Effector memory CD4-positive, alpha-beta T cell (primary cell): Measurements from ENCODE around the gene TP53TG5.

Source experiments
- DNase-seq, 3 donors: peaks; one replicate each; pipeline ENCODE4 v3.0.0-alpha.2; 2020
- H3K27ac ChIP-seq: 2 replicates; pipeline ENCODE4 v1.7.0; 2013; ENCODE audit warnings: mild to moderate bottlenecking, low read length, moderate library complexity; ENCODE audit not compliant: insufficient read depth, poor library complexity, severe bottlenecking
- H3K27me3 ChIP-seq: replicated peaks from 2 replicates; pipeline ENCODE4 v1.7.0; 2013; ENCODE audit warnings: mild to moderate bottlenecking, low read length; ENCODE audit not compliant: insufficient read depth, control insufficient read depth, poor library complexity, severe bottlenecking
- H3K36me3 ChIP-seq: 2 replicates; pipeline ENCODE4 v1.7.0; 2013; ENCODE audit warnings: mild to moderate bottlenecking, low read length, moderate library complexity; ENCODE audit not compliant: control insufficient read depth, insufficient read depth
- H3K4me1 ChIP-seq: 2 replicates; pipeline ENCODE4 v1.7.0; 2013; ENCODE audit warnings: low read length, mild to moderate bottlenecking; ENCODE audit not compliant: control insufficient read depth, insufficient read depth, poor library complexity, severe bottlenecking
- H3K4me3 ChIP-seq: 2 replicates; pipeline ENCODE4 v1.7.0; 2013; ENCODE audit warnings: low read length, low read depth, mild to moderate bottlenecking; ENCODE audit not compliant: insufficient read depth, poor library complexity, severe bottlenecking
- H3K9me3 ChIP-seq: 2 replicates; pipeline ENCODE4 v1.7.0; 2013; ENCODE audit warnings: mild to moderate bottlenecking, low read length, moderate library complexity; ENCODE audit not compliant: control insufficient read depth

The TP53TG5 gene

GRCh38 chr20:45367126-45367525 lies 11.0 kb downstream of the TP53TG5 start:
- peaks cover 32% of the 10 kb centered on the region for H3K4me1 ChIP-seq
- H3K27ac ChIP-seq, result no peak overlapping the region

DNA sequence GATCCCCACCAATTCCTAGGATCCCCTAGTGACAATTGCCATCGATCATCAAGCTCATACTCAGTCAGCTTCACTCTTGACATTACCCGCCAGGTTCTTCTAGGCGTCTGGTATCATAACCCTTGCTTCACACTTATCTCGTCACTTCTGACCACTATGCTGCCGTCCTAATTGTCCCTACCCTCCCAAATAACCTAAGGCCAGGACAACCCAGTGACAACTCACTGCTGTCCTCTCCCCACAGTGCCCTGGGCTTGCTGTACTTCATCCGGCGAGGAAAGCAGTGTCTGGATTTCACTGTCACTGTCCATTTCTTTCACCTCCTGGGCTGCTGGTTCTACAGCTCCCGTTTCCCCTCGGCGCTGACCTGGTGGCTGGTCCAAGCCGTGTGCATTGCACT lies 11.5 kb downstream of the TP53TG5 start:
- Histone ChIP-seq H3K4me3 (no peak overlapping the region), H3K27me3 (no peaks in the 10 kb centered on the region), H3K27ac (no peak overlapping the region), H3K9me3 (no peaks in the 10 kb centered on the region), H3K36me3 (peaks cover 26% of the 10 kb centered on the region), H3K4me1 (peaks cover 31% of the 10 kb centered on the region)
- no peak for DNase-seq

More at GRCh38 chr20:45367126-45367525, 11.0 kb downstream of the TP53TG5 start:
- no peak for DNase-seq
- H3K4me3 ChIP-seq, result no peak overlapping the region
- H3K27me3 ChIP-seq, result no peaks in the 10 kb centered on the region
- peaks cover 26% of the 10 kb centered on the region for H3K36me3 ChIP-seq
- no peaks in the 10 kb centered on the region for H3K9me3 ChIP-seq

DNA sequence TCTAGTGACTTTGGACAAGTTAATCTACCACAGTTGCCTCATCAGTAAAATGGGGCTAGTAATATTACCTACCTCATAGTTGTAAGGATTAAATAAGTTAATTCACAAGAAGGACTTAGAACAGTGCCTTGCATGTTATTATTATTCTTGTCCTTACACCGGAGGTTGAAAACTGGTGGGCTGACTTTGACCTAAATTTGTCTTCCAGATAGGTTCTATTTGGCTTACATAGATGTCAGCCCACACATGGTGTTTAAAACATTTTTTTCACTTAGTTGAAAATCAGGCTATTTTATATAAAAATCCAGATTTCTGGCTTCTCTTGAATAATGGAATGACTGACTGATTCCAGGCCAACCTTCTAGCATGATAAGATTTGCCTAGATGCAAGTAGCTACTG lies 11.9 kb downstream of the TP53TG5 start:
- DNase-seq, result no peak
- Histone ChIP-seq H3K27me3 (no peaks in the 10 kb centered on the region), H3K4me1 (peaks cover 29% of the 10 kb centered on the region), H3K4me3 (no peak overlapping the region), H3K27ac (no peak overlapping the region), H3K36me3 (peaks cover 26% of the 10 kb centered on the region), H3K9me3 (no peaks in the 10 kb centered on the region)

GRCh38 chr20:45365444-45365970 lies 12.6 kb downstream of the TP53TG5 start:
- H3K27me3 ChIP-seq, result no peaks in the 10 kb centered on the region
- no peak overlapping the region for H3K27ac ChIP-seq
- H3K4me1 ChIP-seq, result peaks cover 29% of the 10 kb centered on the region
- H3K4me3 ChIP-seq, result no peak overlapping the region
- DNase-seq, result no peak
- peaks cover 26% of the 10 kb centered on the region for H3K36me3 ChIP-seq
- no peaks in the 10 kb centered on the region for H3K9me3 ChIP-seq

DNA sequence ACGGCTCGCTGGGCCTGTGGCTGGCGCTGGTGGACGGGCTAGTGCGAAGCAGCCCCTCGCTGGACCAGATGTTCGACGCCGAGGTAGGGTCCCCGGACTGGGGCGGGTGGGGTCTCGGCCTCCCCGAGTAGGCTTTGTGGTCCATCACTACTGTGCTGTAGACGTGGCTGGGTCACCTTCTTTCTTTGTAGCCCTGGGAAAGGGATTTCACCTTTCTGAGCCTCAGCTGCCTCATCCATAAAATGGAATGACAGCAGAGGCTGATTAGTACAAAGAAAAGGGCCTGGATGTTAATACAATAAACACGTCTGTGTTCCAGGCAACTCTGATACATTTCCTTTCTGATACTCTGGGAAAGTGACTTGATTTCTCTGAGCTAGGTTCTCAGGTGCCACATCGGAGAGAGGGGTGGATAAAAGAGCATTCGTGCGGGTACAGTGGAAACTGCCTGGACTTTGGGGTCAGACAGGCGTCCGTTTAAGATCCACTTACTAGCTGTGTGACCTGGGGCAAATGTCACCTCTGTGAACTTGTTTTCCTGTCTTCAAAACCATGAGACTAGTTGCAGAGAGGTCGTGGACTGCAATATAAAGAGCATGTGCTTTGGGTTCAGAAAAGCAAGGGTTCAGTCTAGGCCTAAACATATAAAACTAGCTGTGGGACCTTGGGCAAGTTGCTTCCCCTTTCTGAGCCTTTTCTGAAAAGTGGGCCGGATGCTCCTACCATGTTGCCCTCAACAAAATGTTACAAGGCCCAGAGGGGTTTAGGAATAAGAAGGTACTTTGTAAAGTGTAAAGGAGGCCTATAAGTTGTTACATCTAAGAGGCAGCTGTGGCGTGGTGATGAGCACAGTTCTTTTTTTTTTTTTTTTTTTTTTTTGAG lies 14.3 kb downstream of the TP53TG5 start:
- peak overlapping the region; percentile 92 for H3K4me3 ChIP-seq
- H3K9me3 ChIP-seq, result no peaks in the 10 kb centered on the region
- peaks cover 28% of the 10 kb centered on the region for H3K4me1 ChIP-seq
- no peaks in the 10 kb centered on the region for H3K27me3 ChIP-seq
- no peak for DNase-seq
- peaks cover 26% of the 10 kb centered on the region for H3K36me3 ChIP-seq
- H3K27ac ChIP-seq, result peak overlapping the region; percentile 100

GRCh38 chr20:45362804-45363610 lies 15.1 kb downstream of the TP53TG5 start, which contains the start of gene SYS1:
TSS of gene SYS1 (plus strand) at chr20:45363156. CDS start at chr20:45363532, 376 bp downstream.
- no peaks in the 10 kb centered on the region for H3K27me3 ChIP-seq
- H3K27ac ChIP-seq, result peak within 1 kb of the TSS; percentile 100
- peaks cover 21% of the 10 kb centered on the region for H3K4me1 ChIP-seq
- peak within 1 kb of the TSS; percentile 92 for H3K4me3 ChIP-seq
- peaks cover 26% of the 10 kb centered on the region for H3K36me3 ChIP-seq
- no peaks in the 10 kb centered on the region for H3K9me3 ChIP-seq
- peak; percentile 96 to 98 (median 98) for DNase-seq

DNA sequence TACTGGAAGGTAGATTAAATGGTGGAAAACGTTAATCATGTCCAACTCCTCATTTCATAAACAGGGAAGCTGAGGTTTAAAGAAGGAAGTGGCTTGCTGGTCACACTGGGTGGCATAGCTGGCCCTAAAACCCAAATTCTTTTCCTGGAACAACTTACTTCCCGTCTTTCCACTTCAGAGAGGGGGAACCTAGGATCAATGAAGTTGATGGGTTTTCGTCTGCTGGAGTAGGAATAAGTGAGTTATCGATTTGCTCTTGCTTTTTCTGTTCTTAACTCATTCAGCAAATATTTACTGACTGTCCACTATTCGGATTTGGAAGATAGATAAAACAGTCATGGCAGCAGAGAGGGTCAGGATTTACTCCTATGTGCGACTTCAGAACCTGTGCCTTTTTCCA lies 16.3 kb downstream of the TP53TG5 start:
- Histone ChIP-seq H3K4me1 (peaks cover 19% of the 10 kb centered on the region), H3K4me3 (no peak overlapping the region)
- no peak for DNase-seq

DNA sequence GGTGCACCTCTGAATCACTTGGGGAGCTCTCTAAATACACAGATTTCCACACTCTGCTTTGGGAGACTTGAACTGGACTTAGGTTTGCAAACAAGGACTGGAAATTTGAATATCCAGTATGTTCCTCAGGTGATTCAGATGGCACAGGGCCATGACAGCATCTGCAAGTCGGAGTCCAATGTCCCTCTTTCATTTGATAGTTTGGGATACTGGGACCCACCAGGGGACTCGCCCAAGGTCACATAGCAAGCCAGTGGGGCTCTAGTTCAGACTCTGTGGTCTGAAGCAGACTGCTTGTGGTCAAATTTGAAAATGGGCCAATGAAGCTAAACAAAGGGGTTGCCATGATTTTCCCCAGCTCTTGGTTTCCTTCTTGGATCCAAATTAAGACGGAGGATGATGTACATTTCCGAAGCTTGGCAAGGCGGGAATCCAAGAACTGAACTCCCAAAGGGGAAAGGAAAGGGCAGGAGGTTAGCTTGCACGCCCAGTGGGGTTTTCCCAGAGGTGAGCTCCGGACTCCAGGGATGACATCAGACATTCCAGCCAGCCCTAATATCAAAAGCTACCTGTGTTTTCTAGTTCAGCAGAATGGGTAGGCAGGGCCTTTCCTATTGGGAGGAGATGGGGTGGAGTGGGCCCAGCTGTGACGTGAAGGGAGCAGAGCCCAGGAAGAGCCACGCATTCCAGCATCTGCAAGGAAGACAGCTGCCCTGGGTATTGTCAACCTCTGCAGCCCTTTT lies 18.5 kb downstream of the TP53TG5 start:
- H3K27ac ChIP-seq, result no peak overlapping the region
- no peak for DNase-seq

More for the DNA sequence above, 16.3 kb downstream of the TP53TG5 start:
- no peaks in the 10 kb centered on the region for H3K27me3 ChIP-seq
- H3K9me3 ChIP-seq, result no peaks in the 10 kb centered on the region
- H3K36me3 ChIP-seq, result peaks cover 17% of the 10 kb centered on the region
- H3K27ac ChIP-seq, result no peak overlapping the region

DNA sequence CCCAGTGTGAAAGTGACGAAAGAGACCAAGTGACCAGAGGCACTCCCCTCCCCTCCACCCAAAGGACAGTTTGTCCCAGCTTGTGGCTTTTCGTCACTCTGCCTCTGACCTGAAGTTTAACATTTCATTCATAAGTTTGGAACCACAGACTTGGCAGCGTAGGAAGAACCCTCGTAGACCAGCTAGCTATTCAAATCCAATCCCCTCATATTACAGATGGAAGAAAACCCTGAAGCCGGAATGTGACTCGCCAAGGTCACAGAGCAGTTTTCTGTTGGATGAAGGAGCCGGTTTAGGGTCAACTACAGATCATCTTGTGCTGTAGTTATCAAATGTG lies 19.1 kb downstream of the TP53TG5 start:
- no peak for DNase-seq
- Histone ChIP-seq H3K27me3 (no peaks in the 10 kb centered on the region), H3K4me1 (peaks cover 17% of the 10 kb centered on the region), H3K27ac (no peak overlapping the region), H3K36me3 (no peaks in the 10 kb centered on the region), H3K9me3 (no peaks in the 10 kb centered on the region), H3K4me3 (no peak overlapping the region)

More for the DNA sequence above, 18.5 kb downstream of the TP53TG5 start:
- H3K9me3 ChIP-seq, result no peaks in the 10 kb centered on the region
- H3K36me3 ChIP-seq, result no peaks in the 10 kb centered on the region
- no peak overlapping the region for H3K4me3 ChIP-seq
- H3K4me1 ChIP-seq, result peaks cover 19% of the 10 kb centered on the region
- no peaks in the 10 kb centered on the region for H3K27me3 ChIP-seq
